Activated CD8-positive, alpha-beta memory T cell treated with anti-CD3 and anti-CD28 coated beads for 36 hours (primary cell): ENCODE measurements around the gene RAD18. TPM values are rescaled to one million over a fixed set of nuclear protein-coding genes. Genes with fewer than 3 reads are reported as not detected.

ENCODE experiments used
- CTCF ChIA-PET: fragments of 350-600 bp; sonication (Branson Sonifier 250); formaldehyde crosslinking; loops from one replicate; lab custom pipeline; 2021; ENCODE audit warnings: antibody characterized with exemption; lab: Charles Lee
- POLR2A ChIA-PET: fragments of 350-600 bp; sonication (Branson Sonifier 250); formaldehyde crosslinking; loops from one replicate; lab custom pipeline; 2021; ENCODE audit warnings: antibody characterized with exemption; lab: Charles Lee
- total RNA-seq, 2 experiments: library from RNA; stranded (reverse); gene quantifications; one replicate each; pipeline ENCODE4 v1.2.3, GENCODE V29; 2021

RAD18 gene
- total RNA-seq, 2 experiments from 2014 or later, result 46.1 to 48.2 TPM

GRCh38 chr3:8987645-8988383 lies 24.5 kb upstream of the RAD18 start:
- CTCF ChIA-PET, result interaction anchor here (0.6 to 2.1 kb wide), 10 partner anchors 16 to 381 kb away, joined by 3 to 8 read pairs (median 3); no protein-coding TSS in a partner anchor
- POLR2A ChIA-PET, result no interaction called here

GRCh38 chr3:8987226-8987625 lies 24.0 kb upstream of the RAD18 start:
- POLR2A ChIA-PET, result no interaction called here

GRCh38 chr3:8986741-8987140 lies 23.5 kb upstream of the RAD18 start:
- ChIA-PET POLR2A (no interaction called here), CTCF (interaction anchor here (1.0 to 1.7 kb wide), 2 partner anchors 13 to 20 kb away, joined by 3 to 4 read pairs; no protein-coding TSS in a partner anchor)

More at GRCh38 chr3:8987226-8987625, 24.0 kb upstream of the RAD18 start:
- CTCF ChIA-PET, result interaction anchor here (0.6 to 2.1 kb wide), 7 partner anchors 15 to 316 kb away, joined by 3 to 8 read pairs (median 4); no protein-coding TSS in a partner anchor

GRCh38 chr3:8985876-8986275 lies 22.6 kb upstream of the RAD18 start:
- ChIA-PET CTCF (interaction anchor here (1.0 to 1.2 kb wide), 3 partner anchors 9 to 316 kb away, joined by 3 to 4 read pairs (median 3); no protein-coding TSS in a partner anchor), POLR2A (no interaction called here)

DNA sequence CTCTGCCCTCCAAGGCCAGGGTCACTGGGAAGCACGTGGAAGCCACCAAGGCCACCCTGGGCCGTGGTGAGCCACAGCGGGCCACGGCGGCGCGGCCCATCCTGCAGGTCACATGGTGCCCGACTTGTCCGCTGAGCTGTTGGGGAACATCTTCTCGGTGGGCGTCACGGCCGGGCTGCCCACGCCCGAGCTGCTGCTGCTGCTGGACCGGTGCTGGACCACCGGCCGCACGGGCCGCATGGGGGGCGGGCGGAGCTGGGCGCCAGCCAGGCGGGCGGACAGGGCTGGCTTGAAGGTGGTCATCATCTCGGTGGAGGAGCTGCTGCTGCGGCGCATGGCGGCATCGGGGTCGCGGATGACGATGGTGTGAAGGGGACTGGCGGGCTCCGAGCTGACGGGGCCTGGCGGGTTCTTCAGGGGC lies 22.1 kb upstream of the RAD18 start:
- CTCF ChIA-PET, result interaction anchor here (1.0 to 1.2 kb wide), 2 partner anchors 9 to 317 kb away, joined by 3 to 4 read pairs; no protein-coding TSS in a partner anchor
- POLR2A ChIA-PET, result no interaction called here

DNA sequence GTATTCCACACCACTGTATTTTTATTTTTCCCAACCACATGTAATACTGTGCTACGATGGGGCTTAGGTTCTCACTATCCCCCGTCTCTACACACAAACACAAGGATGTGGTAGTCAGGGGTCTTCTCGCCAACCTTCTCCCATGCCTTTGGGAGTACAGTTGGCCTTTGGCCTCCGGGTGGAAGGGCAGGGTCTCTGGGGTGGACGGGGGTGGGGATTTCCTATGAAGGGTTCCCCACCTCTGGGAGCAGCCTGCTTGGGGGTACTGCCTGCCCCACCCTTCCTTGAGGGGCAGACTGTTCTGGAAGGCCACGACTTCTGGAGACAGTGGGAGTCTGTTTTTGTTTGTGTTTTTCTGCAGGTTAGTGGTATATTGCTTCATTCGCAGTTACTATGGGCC lies 21.3 kb upstream of the RAD18 start:
- ChIA-PET POLR2A (no interaction called here), CTCF (no interaction called here)

DNA sequence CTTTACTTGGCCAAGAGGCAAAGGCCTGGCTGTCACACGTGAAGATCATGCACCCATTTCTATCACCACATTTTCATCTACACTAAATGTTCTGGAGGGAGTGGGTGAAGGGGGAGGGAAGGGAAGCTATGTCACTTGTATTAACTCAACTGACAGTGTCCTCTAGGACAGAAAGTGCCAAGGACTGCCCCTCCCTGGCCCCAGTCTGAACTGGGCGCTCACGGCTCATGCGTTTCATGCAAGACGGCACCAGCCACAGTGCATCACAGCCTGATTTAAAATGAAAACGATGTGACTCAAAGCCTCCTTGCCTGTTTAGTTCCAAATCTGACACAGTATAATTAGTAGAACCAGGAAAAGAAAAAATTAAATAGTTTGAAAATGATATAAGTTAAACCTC lies 20.8 kb upstream of the RAD18 start:
- POLR2A ChIA-PET, result no interaction called here

DNA sequence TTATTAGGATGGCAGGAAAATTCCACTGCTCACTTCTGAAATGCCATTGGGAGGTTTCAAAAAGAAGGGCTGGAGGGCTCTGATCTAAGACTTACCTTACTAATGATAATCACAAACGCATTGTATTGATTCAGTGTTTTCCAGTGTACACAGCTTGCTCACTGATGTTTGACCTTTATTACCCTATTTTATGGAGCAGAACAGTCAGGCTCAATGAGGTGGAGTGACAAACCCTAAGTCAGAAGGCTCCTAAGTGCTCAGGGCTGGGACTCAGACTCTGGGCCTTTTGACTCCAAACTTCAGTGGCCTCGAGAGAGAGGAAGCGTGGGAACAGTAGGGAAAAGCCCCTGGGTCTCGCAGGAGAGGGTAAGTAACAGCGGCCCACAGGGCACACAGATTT lies 20.3 kb upstream of the RAD18 start:
- POLR2A ChIA-PET, result no interaction called here
- CTCF ChIA-PET, result no interaction called here

More for the DNA sequence above, 20.8 kb upstream of the RAD18 start:
- CTCF ChIA-PET, result no interaction called here

GRCh38 chr3:8983026-8983425 lies 19.8 kb upstream of the RAD18 start:
- POLR2A ChIA-PET, result no interaction called here
- CTCF ChIA-PET, result no interaction called here

- POLR2A ChIA-PET, result no interaction called here
- CTCF ChIA-PET, result no interaction called here
These were observed 19.2 kb upstream of the RAD18 start for GRCh38 chr3:8982509-8982908.

DNA sequence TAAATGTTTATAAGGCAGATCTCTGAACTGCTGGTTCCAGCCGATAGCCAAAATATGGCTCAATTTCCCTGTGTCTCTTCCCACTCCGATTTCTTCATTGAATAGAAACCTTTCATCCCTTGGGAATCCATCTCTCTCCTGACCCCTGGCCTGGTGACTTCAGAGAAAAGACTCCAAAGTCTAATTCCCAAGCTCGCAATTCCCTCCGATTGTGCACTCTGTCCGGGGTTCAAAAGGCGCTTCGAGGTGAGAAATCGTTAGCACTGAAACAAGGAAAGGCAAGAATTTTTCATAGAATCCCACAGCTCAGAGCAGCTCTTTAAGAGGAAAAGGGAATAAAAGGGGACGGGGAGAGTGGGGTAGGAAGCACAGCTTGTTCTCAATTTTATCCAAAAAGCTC lies 18.4 kb upstream of the RAD18 start:
- CTCF ChIA-PET, result interaction anchor here (1.0 kb wide), 1 partner anchor 321 kb away, joined by 4 read pairs; no protein-coding TSS in a partner anchor
- POLR2A ChIA-PET, result no interaction called here

GRCh38 chr3:8981296-8981695 lies 18.0 kb upstream of the RAD18 start:
- ChIA-PET POLR2A (no interaction called here), CTCF (interaction anchor here (1.0 kb wide), 2 partner anchors 10 to 322 kb away, joined by 3 to 4 read pairs; no protein-coding TSS in a partner anchor)

- ChIA-PET POLR2A (no interaction called here), CTCF (interaction anchor here (1.0 kb wide), 2 partner anchors 9 to 322 kb away, joined by 3 to 4 read pairs; no protein-coding TSS in a partner anchor)
These were observed 17.5 kb upstream of the RAD18 start for GRCh38 chr3:8980756-8981257.

- POLR2A ChIA-PET, result no interaction called here
- CTCF ChIA-PET, result no interaction called here
These were observed 16.0 kb upstream of the RAD18 start for GRCh38 chr3:8979262-8979661.

DNA sequence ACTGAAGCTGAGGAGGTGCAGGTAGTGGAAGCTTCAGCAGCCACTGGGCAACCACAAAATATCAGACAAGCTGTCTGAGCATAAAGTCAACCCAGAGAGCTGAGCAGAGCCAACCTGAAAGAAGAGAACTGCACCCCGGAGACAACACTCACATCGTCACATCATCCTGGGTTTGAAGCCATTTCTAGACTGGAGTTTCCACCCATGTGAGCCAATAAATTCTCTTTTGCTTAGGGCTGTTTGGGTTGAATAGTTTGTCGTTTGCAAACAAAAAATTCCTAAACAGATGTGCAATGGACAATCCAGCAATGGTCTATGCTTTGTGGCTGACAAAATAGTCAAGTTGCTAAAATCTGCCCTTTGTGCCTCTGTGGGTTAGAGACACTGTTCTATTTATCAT lies 15.3 kb upstream of the RAD18 start:
- POLR2A ChIA-PET, result no interaction called here
- CTCF ChIA-PET, result no interaction called here

DNA sequence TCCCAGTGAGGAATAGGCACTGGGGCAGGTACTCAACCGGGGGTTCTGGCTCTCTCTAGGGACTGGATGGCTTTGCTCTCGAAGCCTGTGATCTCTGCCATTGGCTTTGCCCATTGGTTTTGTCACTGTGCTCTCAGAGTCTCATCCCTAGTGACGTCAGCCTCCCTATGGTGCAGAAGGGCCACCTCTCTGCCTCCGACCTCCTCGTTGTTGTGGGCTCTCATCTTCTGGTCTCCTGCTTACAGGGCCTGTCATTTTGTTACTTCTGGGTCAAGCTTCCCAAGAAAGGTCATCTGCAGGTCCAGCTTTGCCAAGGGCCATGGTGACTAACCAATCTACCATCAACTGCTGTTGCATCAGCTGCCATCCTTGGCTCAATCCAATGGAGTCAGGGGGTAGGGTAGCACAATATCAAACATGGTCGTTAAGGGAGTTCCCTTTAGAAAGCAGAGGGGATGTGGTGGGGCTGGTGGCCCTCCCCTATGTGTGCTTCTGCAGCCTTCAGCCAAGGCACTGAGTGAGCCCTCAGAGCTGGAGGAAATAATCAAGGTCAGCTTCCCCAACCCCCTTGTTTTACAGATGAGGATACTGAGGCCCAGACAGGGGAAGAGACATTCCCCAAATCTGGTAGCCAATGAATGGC lies 13.4 kb upstream of the RAD18 start:
- POLR2A ChIA-PET, result no interaction called here
- CTCF ChIA-PET, result no interaction called here

DNA sequence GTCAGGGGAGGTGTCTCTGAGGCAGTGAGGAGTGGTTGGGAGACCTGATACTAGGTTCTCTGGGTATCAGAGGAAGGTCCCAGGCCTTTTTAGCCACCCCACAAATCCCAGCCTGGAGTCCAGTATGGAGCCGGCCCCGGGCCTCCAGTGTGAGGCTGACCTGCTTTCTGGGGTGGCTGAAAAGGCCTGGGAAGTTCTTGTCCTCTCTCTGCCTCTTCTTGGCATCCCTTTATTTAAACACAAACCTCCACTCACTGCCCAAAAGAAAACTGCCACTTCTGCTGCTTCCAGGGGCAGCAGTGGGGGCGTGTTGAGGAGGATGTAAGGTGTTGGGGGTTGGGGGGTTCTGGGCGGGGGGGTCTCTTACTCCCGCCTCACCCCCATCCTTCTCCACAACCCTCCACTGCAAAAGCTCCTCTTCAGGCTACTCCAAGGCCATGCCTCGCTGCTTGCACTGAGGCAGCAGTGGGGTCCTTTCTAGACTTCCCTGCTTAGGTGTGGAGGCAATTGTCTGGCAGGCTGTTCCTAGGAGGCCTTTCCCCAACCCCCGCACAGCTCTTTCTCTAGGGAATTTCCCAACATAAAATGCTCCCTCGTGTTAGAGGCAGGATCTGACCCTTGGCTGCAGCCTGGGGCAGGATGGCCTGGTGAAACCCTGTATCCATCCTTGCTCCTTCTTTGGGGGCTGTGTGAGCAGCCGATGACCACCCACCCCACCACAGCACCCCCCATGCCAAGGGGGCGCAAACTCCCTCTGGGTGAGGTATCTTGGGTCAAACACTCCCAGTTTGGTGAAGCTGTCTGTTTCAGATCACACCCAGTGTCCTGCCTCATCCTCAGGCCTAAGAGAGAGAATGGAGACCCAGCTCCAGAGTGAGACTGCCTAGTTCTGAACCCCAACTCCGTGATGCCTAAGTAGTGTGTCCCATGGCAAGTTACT lies 12.1 kb upstream of the RAD18 start:
- ChIA-PET POLR2A (no interaction called here), CTCF (interaction anchor here (0.7 to 1.1 kb wide), 2 partner anchors 326 to 335 kb away, joined by 3 read pairs; no protein-coding TSS in a partner anchor)

GRCh38 chr3:8974458-8974857 lies 11.2 kb upstream of the RAD18 start:
- CTCF ChIA-PET, result interaction anchor here (0.7 to 1.1 kb wide), 2 partner anchors 327 to 336 kb away, joined by 3 read pairs; no protein-coding TSS in a partner anchor
- POLR2A ChIA-PET, result no interaction called here

GRCh38 chr3:8972639-8973038 lies 9.4 kb upstream of the RAD18 start:
- POLR2A ChIA-PET, result no interaction called here
- CTCF ChIA-PET, result interaction anchor here (0.9 to 2.6 kb wide), 5 partner anchors 10 to 332 kb away, joined by 3 to 19 read pairs (median 5); no protein-coding TSS in a partner anchor
